ENCODE results near the gene SH3RF3.

Gene SH3RF3

GRCh38 chr2:109313343-109313742 lies 184.3 kb downstream of the SH3RF3 start:
- no peak for DNase-seq (ENCODE audit: low spot score)

- no peak for DNase-seq (ENCODE audit: low spot score)
Observed at GRCh38 chr2:109316091-109316490, 187.1 kb downstream of the SH3RF3 start.

- no peak for DNase-seq (ENCODE audit: low spot score)
Observed at GRCh38 chr2:109317471-109318095, 188.6 kb downstream of the SH3RF3 start.

- DNase-seq (ENCODE audit: low spot score) = no peak
Observed at GRCh38 chr2:109318150-109318948, 189.3 kb downstream of the SH3RF3 start.

GRCh38 chr2:109318949-109319342 lies 189.9 kb downstream of the SH3RF3 start:
- no peak for DNase-seq (ENCODE audit: low spot score)

GRCh38 chr2:109320195-109320922 lies 191.4 kb downstream of the SH3RF3 start:
- DNase-seq (ENCODE audit: low spot score) = no peak

- no peak for DNase-seq (ENCODE audit: low spot score)
Observed at GRCh38 chr2:109321570-109321969, 192.6 kb downstream of the SH3RF3 start.

GRCh38 chr2:109322111-109322510 lies 193.1 kb downstream of the SH3RF3 start:
- no peak for DNase-seq (ENCODE audit: low spot score)

- DNase-seq (ENCODE audit: low spot score) = no peak
Observed at GRCh38 chr2:109322641-109323040, 193.6 kb downstream of the SH3RF3 start.

GRCh38 chr2:109324861-109325260 lies 195.9 kb downstream of the SH3RF3 start:
- no peak for DNase-seq (ENCODE audit: low spot score)

GRCh38 chr2:109325570-109325969 lies 196.6 kb downstream of the SH3RF3 start:
- DNase-seq (ENCODE audit: low spot score) = no peak

GRCh38 chr2:109326306-109326705 lies 197.3 kb downstream of the SH3RF3 start:
- no peak for DNase-seq (ENCODE audit: low spot score)

GRCh38 chr2:109330056-109330455 lies 201.1 kb downstream of the SH3RF3 start:
- no peak for DNase-seq (ENCODE audit: low spot score)

- DNase-seq (ENCODE audit: low spot score) = no peak
Observed at GRCh38 chr2:109331081-109331480, 202.1 kb downstream of the SH3RF3 start.

GRCh38 chr2:109331896-109332848 lies 203.2 kb downstream of the SH3RF3 start:
- DNase-seq (ENCODE audit: low spot score) = no peak

GRCh38 chr2:109332880-109333279 lies 203.9 kb downstream of the SH3RF3 start:
- DNase-seq (ENCODE audit: low spot score) = no peak

- no peak for DNase-seq (ENCODE audit: low spot score)
Observed at GRCh38 chr2:109333414-109334210, 204.6 kb downstream of the SH3RF3 start.

GRCh38 chr2:109335631-109336176 lies 206.7 kb downstream of the SH3RF3 start:
- no peak for DNase-seq (ENCODE audit: low spot score)

- DNase-seq (ENCODE audit: low spot score) = no peak
Observed at GRCh38 chr2:109336296-109336695, 207.3 kb downstream of the SH3RF3 start.

- no peak for DNase-seq (ENCODE audit: low spot score)
Observed at GRCh38 chr2:109337221-109337620, 208.2 kb downstream of the SH3RF3 start.

GRCh38 chr2:109339519-109339966 lies 210.5 kb downstream of the SH3RF3 start:
- no peak for DNase-seq (ENCODE audit: low spot score)

All from hematopoietic multipotent progenitor cell treated with erythropoietin and hydrocortisone succinate and interleukin-3 and kit ligand, for 17 days (in vitro differentiated cells).